GM10266 (cell line): ENCODE measurements around the gene ZBTB25.
A peak's percentile ranks its signal among the peaks of the same experiment; 100 is the strongest.

ENCODE experiments used
- DNase-seq: peaks from one replicate; pipeline ENCODE4 v3.0.0; 2012; ENCODE audit errors: extremely low spot score
- TF ChIP-seq, protein P1 (sequence below): IDR thresholded peaks from 2 replicates; pipeline ENCODE4 v1.5.1; 2012; ENCODE audit warnings: mild to moderate bottlenecking, low read depth; ENCODE audit not compliant: control insufficient read depth, insufficient read depth; ENCODE audit errors: missing control alignments

The ZBTB25 gene

DNA sequence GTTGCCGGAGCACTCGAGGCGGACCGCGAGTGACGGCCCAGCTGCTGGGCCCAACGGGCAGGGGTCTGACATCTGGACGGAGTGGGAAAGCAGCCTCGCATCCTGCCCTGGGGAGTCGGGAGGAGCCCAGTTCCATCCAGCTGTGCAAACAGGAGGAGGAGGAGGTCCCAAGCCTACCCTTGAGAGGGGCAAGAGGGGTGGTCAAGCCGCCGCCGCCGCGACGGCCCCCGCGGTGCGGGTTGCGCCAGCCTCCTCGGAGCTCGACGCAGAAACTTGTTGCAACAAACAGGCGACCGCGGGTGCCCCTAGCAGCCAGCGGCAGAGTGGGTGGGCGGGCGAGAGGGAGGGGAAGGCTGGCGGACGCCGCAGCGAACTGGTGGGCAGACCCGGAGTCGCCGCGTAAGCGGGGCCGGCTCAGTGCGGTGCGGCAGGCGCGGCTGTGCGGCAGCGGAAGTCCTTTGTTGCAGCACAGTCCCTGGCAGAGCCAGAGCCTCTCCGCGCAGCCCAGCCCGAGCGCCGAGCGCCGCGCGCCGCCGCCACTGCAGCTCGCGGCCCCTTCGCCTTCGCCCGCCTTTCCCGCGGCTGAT, 765 bp upstream of the ZBTB25 start, which contains the start of gene ZBTB1:
ZBTB1 (plus strand) TSS at position 461 of the 587 bp plus-strand sequence. CDS start 16,735 bp downstream, outside the sequence.
- TF ChIP-seq, protein P1, sequence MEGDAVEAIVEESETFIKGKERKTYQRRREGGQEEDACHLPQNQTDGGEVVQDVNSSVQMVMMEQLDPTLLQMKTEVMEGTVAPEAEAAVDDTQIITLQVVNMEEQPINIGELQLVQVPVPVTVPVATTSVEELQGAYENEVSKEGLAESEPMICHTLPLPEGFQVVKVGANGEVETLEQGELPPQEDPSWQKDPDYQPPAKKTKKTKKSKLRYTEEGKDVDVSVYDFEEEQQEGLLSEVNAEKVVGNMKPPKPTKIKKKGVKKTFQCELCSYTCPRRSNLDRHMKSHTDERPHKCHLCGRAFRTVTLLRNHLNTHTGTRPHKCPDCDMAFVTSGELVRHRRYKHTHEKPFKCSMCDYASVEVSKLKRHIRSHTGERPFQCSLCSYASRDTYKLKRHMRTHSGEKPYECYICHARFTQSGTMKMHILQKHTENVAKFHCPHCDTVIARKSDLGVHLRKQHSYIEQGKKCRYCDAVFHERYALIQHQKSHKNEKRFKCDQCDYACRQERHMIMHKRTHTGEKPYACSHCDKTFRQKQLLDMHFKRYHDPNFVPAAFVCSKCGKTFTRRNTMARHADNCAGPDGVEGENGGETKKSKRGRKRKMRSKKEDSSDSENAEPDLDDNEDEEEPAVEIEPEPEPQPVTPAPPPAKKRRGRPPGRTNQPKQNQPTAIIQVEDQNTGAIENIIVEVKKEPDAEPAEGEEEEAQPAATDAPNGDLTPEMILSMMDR, result no peak

DNA sequence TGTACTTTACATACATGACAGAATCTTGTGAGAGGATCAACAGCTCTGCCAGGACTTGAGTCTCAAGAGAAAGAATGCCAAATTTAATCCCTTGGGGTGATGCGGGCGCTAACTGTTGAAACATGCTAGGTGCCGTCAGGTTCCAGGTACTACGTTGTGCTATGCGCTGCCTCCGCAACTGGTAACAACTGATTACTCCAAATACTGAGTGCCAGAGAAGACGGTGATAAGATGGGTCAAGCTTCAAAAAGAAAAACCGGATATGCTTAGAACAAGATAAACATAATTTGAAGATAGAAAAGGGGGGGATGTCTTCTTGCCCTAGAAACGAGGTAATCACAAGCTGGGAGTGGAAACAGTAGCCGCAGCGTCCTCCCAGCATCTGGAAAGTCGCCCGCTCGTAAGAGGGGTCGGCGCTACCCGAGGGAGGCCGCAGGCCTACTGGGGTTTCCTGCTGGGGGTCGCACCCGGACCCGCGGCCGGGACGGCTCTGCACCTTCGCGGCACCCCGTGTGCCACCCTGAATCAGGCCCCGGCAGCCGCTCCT, 678 bp downstream of the ZBTB25 start:
- DNase-seq, result no peak
- TF ChIP-seq, protein P1, result no peak

More for the DNA sequence above, 765 bp upstream of the ZBTB25 start, which contains the start of gene ZBTB1:
- DNase-seq, result peak; percentile 69

DNA sequence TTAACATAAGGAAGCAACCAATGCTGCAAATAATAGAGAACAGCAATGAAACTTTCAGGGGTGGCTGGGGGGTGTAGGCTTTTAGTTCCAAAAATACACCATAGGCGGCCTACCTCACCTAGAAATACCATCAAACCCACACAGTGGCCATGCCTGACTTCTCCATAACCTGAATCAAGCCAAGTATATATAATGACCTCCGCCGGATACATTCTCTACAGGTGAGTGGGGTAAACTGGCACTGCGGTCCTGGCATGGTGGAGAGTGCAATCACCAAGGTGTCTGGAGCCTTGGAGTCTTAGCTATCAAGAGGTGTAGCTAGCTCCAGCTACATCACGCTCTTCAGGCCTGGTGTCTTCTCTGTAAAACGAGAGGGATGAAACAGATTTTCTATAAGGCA, 1.2 kb downstream of the ZBTB25 start:
- TF ChIP-seq, protein P1, result no peak
- no peak for DNase-seq

DNA sequence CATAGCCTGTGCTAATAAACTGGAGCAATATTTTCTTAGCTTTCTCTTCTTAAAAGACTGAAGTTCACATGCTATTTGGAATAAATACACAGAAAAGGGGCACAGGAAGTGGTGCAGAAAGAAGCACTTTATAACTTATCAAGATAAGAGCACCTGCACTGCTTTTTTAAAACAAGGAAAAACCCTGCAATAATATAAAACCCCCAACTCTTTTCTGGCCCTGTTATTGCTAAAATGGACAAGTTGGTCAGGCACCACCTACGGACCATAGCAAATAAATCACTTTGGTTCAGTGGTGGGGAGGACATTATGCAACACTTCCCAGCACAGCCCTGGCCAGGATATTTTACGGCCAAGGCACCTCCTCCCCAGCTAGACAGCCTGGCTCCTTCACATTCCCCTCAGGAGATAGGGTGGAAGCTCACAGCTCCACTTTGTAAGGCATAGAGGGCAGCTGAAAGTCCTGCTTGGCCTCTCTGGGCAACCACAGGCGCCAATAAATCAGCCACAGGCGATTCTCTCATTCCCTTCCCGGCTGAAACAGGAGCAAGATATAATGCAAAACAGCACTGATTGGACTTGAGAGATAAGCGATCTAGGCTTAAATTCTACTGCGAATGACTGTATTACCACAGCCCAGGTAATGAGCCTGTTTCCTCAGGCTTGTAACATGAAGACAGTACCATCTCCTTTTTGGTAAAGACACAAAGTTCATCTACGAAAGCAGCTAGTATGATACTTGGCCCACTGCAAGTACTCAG, 2.0 kb downstream of the ZBTB25 start:
- DNase-seq, result no peak
- TF ChIP-seq, protein P1, result no peak

DNA sequence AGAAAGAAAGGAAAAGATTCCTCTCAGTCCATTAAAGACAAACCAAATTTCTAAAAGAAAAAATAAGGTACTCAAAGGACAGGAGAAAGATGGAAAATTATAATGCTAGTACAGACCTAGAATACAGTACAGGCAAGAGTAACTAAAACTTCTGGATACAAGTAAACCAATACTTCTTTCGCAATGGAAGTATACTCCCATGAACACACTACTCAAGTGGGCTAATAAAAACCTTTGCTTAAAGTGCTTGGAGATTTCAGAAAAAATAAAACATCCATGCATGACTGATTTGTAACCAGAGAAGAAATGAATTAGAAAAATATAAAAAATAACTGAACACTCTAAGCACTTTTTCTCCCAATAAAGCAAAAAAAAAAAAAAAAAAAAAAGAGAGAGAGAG, 3.5 kb downstream of the ZBTB25 start:
- DNase-seq, result no peak

DNA sequence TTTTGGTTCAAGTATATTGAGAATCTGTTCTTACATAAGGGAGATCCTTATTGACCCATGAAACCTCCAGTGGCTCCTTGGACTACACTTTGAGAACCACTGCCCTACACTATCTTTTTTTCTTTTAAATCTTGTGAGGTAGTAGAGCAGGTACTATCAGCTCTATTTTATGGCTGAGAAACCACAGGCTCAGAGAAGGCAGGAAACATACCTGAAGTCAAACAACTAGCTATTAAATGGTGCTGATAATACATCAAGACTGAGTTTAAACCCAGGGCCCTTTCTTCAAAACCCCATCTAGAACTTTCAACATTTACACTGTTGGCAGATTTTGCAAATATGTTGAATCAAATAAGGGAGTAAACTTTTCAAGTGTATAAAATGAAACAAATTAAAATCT, 6.9 kb downstream of the ZBTB25 start:
- no peak for DNase-seq
- TF ChIP-seq, protein P1, result no peak

More for the DNA sequence above, 3.5 kb downstream of the ZBTB25 start:
- TF ChIP-seq, protein P1, result no peak

DNA sequence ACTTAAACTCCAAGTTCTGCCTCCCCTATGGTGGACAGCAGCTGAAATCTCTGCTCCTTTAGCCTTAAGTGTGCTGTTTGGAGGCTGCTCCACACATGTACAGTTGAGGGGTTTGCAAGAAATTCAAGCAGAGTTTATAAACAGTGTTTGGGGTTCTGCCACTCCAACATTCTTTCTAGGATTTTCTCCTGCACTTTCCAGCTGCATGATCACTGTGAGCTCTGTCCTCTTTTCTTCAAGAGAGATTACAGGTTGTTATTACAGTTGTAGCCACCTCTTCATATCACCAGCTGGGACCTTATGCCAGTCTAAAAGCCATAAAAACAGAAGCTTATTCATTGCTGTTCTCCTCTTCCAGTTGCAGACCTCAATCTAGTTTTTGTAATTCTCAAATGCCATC, 8.4 kb downstream of the ZBTB25 start:
- DNase-seq, result no peak
- TF ChIP-seq, protein P1, result no peak
